ENCODE measurements around the gene GREB1.

- no peak for TF ChIP-seq EZH2 (IDR thresholded peaks at IDR 0.05; ENCODE audit: low read depth)
- TF ChIP-seq CTCF (conservative IDR thresholded peaks at IDR 0.05) = no peak
These were observed 150.1 kb downstream of the GREB1 start for GRCh38 chr2:11683966-11684365.
